GM23338 (cell line): ENCODE results near the gene ZNF775.

ENCODE experiments used
- CREB1 ChIP-seq: fragments of 250-450 bp; sonication (Bioruptor Pico); IDR thresholded peaks from 2 replicates; pipeline ENCODE4 v1.5.0; 2020; ENCODE audit warnings: low read depth, mild to moderate bottlenecking, moderate library complexity
- EZH2 ChIP-seq: fragments of 200-600 bp; sonication (generic); IDR thresholded peaks from one replicate; pipeline ENCODE4 v1.8.0; 2017; ENCODE audit warnings: antibody characterized with exemption, mild to moderate bottlenecking, low read depth; ENCODE audit not compliant: unreplicated experiment
- EZH2phosphoT487 ChIP-seq: fragments of 200-600 bp; sonication (generic); IDR thresholded peaks from one replicate; pipeline ENCODE4 v1.8.1; 2018; ENCODE audit warnings: antibody characterized with exemption; ENCODE audit not compliant: unreplicated experiment
- JUNB ChIP-seq: IDR thresholded peaks from one replicate; pipeline ENCODE4 v1.6.1; 2016; ENCODE audit warnings: antibody characterized with exemption; ENCODE audit not compliant: unreplicated experiment
- POLR2AphosphoS5 ChIP-seq: IDR thresholded peaks from 2 replicates; pipeline ENCODE4 v1.6.1; 2016; ENCODE audit warnings: antibody characterized with exemption, low read depth
- STAT1 ChIP-seq: IDR thresholded peaks from one replicate; pipeline ENCODE4 v1.6.1; 2016; ENCODE audit warnings: antibody characterized with exemption; ENCODE audit not compliant: unreplicated experiment
- ZNF331 ChIP-seq: fragments of 250-450 bp; sonication (Bioruptor Pico); IDR thresholded peaks from 2 replicates; pipeline ENCODE4 v1.5.0; 2020; ENCODE audit warnings: low read depth, mild to moderate bottlenecking, moderate library complexity
- TF ChIP-seq, protein P1 (sequence below), 2 experiments: fragments of 200-600 bp in 1 of 2; sonication (generic) in 1 of 2; conservative IDR thresholded peaks; 2 replicates each; pipeline versions ENCODE4 v1.5.1 to v1.6.1; 2016 to 2017; ENCODE audit warnings: antibody characterized with exemption in 2 of 2, low read depth in 2 of 2, mild to moderate bottlenecking in 2 of 2, moderate library complexity in 1 of 2
- TF ChIP-seq, protein P2 (sequence below): IDR thresholded peaks from 2 replicates; pipeline ENCODE4 v1.6.1; 2016; ENCODE audit warnings: antibody characterized with exemption
- TF ChIP-seq, protein P3 (sequence below): IDR thresholded peaks from one replicate; pipeline ENCODE4 v1.6.1; 2018; ENCODE audit warnings: antibody characterized with exemption; ENCODE audit not compliant: unreplicated experiment

DNA sequence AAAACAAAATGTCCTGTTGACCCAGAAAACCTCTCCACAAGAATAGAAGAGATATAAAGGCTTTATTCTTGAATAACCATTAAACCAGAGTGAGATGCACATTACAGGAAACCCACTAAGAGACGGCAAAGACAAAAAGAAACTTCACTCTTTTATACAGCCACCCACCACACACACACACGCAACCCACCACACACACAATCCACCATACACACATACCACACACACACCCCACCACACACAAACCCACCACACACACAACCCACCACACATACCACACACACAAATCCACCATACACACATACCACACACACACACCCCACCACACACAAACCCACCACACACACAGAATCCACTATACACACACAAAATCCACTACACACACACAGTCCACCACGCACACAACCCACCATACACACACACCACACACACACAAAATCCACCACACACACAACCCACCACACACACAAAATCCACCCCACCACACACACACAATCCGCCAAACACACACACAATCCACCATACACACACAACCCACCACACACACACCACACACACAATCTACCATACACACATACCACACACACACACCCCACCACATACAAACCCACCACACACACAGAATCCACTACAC, 20.0 kb upstream of the ZNF775 start:
- TF ChIP-seq, protein P1, sequence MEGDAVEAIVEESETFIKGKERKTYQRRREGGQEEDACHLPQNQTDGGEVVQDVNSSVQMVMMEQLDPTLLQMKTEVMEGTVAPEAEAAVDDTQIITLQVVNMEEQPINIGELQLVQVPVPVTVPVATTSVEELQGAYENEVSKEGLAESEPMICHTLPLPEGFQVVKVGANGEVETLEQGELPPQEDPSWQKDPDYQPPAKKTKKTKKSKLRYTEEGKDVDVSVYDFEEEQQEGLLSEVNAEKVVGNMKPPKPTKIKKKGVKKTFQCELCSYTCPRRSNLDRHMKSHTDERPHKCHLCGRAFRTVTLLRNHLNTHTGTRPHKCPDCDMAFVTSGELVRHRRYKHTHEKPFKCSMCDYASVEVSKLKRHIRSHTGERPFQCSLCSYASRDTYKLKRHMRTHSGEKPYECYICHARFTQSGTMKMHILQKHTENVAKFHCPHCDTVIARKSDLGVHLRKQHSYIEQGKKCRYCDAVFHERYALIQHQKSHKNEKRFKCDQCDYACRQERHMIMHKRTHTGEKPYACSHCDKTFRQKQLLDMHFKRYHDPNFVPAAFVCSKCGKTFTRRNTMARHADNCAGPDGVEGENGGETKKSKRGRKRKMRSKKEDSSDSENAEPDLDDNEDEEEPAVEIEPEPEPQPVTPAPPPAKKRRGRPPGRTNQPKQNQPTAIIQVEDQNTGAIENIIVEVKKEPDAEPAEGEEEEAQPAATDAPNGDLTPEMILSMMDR (conservative IDR thresholded peaks at IDR 0.05; ENCODE audit: low read depth in 2 of 2) = no peak
- no peak for TF ChIP-seq EZH2
- no peak for TF ChIP-seq POLR2AphosphoS5
- no peak for TF ChIP-seq EZH2phosphoT487
- TF ChIP-seq, protein P2, sequence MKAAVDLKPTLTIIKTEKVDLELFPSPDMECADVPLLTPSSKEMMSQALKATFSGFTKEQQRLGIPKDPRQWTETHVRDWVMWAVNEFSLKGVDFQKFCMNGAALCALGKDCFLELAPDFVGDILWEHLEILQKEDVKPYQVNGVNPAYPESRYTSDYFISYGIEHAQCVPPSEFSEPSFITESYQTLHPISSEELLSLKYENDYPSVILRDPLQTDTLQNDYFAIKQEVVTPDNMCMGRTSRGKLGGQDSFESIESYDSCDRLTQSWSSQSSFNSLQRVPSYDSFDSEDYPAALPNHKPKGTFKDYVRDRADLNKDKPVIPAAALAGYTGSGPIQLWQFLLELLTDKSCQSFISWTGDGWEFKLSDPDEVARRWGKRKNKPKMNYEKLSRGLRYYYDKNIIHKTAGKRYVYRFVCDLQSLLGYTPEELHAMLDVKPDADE = no peak
- no peak for TF ChIP-seq JUNB
- no peak for TF ChIP-seq STAT1
- TF ChIP-seq, protein P3, sequence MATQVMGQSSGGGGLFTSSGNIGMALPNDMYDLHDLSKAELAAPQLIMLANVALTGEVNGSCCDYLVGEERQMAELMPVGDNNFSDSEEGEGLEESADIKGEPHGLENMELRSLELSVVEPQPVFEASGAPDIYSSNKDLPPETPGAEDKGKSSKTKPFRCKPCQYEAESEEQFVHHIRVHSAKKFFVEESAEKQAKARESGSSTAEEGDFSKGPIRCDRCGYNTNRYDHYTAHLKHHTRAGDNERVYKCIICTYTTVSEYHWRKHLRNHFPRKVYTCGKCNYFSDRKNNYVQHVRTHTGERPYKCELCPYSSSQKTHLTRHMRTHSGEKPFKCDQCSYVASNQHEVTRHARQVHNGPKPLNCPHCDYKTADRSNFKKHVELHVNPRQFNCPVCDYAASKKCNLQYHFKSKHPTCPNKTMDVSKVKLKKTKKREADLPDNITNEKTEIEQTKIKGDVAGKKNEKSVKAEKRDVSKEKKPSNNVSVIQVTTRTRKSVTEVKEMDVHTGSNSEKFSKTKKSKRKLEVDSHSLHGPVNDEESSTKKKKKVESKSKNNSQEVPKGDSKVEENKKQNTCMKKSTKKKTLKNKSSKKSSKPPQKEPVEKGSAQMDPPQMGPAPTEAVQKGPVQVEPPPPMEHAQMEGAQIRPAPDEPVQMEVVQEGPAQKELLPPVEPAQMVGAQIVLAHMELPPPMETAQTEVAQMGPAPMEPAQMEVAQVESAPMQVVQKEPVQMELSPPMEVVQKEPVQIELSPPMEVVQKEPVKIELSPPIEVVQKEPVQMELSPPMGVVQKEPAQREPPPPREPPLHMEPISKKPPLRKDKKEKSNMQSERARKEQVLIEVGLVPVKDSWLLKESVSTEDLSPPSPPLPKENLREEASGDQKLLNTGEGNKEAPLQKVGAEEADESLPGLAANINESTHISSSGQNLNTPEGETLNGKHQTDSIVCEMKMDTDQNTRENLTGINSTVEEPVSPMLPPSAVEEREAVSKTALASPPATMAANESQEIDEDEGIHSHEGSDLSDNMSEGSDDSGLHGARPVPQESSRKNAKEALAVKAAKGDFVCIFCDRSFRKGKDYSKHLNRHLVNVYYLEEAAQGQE = no peak
- no peak for TF ChIP-seq CREB1 (CRISPR knock-in tag)
- no peak for TF ChIP-seq ZNF331 (CRISPR knock-in tag)
